GM18520 (cell line): ENCODE data around the gene FOXK1.
"Not testable (repeated sequence)": the region's sequence is repeated elsewhere in the genome, so short reads cannot be mapped to it uniquely, and the experiment has no call there.

Source experiments
- ATAC-seq: cut with Tn5 transposase; IDR thresholded peaks from one replicate; pipeline ENCODE4 v1.9.1; 2021; ENCODE audit not compliant: unreplicated experiment

Gene FOXK1

GRCh38 chr7:4681886-4682620 lies at the start of gene FOXK1:
TSS of gene FOXK1 (plus strand) at chr7:4682295. CDS start at chr7:4682309, 14 bp downstream.
- ATAC-seq = peak; percentile 61

- no peak for ATAC-seq
Measured at GRCh38 chr7:4633012-4633411, 49.1 kb upstream of the FOXK1 start.

GRCh38 chr7:4634166-4634565 lies 47.9 kb upstream of the FOXK1 start:
- no peak for ATAC-seq

- ATAC-seq = no peak
Measured at GRCh38 chr7:4638781-4639575, 43.1 kb upstream of the FOXK1 start.

GRCh38 chr7:4641091-4641666 lies 40.9 kb upstream of the FOXK1 start:
- ATAC-seq = no peak

DNA sequence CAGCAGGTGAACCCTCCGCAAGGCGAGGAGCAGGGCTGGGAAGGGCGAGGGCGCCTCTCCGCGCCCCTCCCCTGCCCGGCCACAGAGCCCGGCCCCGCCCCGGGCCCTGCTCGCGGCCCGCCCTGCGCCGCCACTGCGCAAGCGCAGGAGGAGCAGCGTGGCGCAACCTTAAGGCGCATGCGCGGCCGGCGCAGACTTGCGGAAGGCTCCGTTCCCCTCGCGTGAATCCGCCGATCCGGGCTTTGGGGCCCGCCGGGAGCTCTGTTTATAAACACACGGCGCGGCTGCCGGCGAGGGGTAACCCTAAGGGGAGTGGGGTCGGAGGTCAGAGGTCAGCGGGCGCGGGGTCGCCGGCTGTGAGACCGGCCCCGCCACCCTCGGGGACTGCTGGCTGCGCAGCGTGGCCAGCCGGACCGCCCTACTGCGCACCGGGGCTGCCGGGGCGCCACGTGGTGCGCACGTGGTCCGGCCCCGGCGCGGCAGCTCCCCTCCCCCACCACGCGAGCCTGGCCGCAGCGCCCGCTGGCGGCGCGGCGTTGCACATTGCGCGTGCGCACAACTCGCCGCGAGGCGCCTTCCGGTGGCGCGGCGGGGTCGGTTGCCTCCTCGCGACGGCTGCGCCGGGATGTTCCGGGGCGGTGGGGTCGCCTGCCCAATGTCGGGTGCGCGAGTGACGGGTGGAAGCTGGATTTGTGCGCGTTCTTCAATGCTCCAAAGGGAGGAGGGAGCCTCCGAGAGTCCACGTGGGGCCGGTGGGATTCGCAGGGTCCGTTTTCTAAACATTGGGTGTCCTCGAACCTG lies 40.2 kb upstream of the FOXK1 start:
- peak; percentile 78 for ATAC-seq

DNA sequence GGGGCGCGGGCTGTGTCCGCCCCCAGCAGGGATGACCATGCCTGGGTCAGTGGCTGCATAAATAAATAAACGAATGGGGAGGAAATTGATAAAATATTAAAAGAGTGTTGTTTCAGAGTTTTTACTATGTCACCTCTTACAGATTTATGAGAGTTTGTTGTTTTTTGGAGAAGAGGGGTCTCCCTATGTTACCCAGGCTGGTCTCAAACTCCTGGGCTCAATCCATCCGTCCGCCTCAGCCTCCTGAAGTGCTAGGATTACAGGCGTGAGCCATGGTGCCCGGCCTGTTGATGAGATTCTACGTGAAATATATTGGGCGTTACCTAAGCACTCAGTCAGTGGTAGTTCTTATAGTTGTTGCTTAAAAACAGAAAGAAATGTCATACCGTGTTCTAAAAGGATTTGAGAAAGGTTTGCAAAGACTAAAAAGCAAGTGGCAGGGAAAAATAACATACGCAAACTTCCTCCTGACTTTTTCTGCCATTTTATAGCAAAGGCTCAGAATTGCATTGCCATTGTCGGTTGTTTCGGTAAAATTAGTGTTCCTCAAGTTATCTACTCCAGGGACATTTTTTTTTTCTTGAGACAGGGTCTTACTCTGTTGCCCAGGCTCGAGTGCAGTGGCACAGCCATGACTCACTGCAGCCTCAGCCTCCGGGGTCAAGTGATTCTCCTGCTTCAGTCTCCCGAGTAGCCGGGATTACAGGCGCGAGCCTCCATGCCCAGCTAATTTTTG lies 39.5 kb upstream of the FOXK1 start:
- no peak for ATAC-seq

- not testable (repeated sequence) for ATAC-seq
Measured at GRCh38 chr7:4643204-4643471, 39.0 kb upstream of the FOXK1 start.

DNA sequence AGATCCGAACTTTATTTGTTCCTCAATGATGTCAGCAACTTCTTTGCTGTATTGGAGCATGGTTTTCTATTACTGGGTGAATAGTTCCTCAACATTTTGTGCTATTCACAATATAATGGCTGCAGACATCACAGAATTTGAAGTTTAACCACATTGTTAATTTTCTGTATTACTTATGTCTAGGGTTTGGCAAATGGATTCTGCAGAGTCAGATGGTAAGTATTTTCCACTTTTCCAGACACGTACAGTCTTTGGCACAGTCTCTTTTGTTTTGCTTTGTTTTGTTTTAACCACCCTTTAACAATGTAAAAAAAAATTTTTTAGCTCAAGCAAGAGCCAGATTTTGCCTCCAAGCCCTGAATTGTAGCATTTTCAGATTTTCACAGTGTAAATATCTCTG lies 36.8 kb upstream of the FOXK1 start:
- ATAC-seq = no peak

DNA sequence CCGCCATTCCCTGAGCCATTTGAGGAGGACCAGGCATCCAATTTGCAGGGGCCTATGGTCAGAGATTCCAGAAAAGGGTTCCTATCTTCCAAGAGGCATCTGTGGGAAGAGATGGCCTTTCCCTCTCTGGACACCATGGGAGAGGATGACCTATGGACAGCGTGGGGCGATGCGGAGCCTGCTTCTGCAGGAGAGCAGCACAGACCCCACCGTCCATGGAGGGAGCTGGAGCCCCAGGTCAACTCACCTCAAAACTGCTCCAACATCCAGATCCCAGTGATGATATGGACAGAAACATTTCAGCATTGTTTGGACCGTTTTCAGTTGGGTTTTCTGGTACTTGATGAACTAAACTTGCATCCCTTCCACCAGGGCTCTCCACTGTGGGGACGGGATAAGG lies 34.0 kb upstream of the FOXK1 start:
- no peak for ATAC-seq

DNA sequence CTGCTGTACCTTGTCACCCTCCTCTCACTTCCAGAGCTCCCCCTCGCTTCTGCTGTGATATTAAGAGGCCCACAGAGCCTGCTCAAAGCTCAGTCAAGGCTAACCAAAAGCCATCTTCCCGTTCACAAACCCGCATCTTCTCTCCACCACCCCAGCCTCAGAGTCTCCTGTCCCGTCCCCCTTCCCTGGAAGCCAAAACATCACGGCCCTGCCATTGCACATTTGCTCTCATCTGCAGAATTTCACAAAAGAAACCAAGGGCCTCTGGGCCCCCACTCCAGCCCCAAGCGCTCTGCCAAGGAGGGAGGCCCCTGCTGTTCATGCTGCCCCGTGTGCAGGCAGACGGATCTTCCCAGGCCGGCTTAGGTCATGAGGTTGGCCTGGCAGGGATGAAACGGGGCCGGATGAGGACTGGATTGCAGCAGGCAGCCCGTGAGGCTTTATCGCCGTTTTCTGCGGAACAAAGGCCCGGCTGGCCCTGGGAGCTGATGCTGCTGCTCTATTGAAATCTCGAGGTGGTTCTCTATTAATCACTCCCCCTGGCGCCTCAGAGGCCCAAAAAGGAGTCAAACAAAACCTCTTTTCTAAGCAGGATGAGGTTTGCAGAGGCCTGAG lies 31.6 kb upstream of the FOXK1 start:
- no peak for ATAC-seq

GRCh38 chr7:4653771-4654170 lies 28.3 kb upstream of the FOXK1 start:
- no peak for ATAC-seq

GRCh38 chr7:4655311-4655710 lies 26.8 kb upstream of the FOXK1 start:
- ATAC-seq = no peak

GRCh38 chr7:4655896-4656295 lies 26.2 kb upstream of the FOXK1 start:
- ATAC-seq = no peak

DNA sequence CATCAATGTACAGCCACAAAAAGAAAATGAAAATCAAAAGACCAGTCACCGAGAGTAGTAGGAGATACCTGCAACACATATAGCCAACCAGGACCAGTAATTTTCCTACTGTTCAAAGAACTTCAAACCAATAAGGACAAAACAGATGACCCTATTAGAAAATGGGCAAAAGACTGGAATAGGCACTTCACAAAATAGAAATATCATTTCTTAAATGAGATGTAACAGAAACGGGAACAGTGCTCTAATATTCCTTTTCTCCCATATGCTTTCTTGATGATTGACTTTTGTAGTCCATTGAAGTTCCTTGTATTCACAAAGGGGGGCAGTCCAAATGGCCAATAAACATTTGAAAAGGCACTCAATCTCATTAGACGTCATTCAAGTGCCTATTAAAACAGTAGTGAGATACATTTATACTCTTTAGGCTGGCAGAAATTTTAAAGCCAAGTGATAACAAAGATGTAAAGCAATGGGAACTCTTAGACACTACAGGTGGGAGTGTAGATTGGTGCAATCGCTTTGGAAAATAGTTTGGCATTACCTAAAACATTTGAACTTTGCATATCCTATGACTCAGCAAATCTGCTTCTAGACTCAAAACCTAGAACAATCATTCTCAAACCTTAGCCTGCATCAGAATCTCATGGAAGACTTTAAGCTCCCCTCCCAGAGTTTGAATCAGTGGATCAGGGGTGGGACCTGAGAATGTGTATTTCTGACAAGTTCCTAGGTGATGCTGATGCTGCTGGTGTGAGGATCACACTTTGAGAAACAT lies 24.3 kb upstream of the FOXK1 start:
- no peak for ATAC-seq

GRCh38 chr7:4659551-4660286 lies 22.4 kb upstream of the FOXK1 start:
- ATAC-seq = no peak

- ATAC-seq = no peak
Measured at GRCh38 chr7:4661871-4662270, 20.2 kb upstream of the FOXK1 start.

- ATAC-seq = no peak
Measured at GRCh38 chr7:4663239-4664018, 18.7 kb upstream of the FOXK1 start.
